H1 (cell line): ENCODE measurements around the gene TPRN. TPM values are rescaled to one million over a fixed set of nuclear protein-coding genes. Genes with fewer than 3 reads are reported as not detected.

Experiments used
- CTCF ChIA-PET: fragments of 300-600 bp; sonication (Branson Sonifier 250); formaldehyde crosslinking; loops from one replicate; lab custom pipeline; 2021; ENCODE audit not compliant: partially characterized antibody; lab: Charles Lee
- POLR2A ChIA-PET: fragments of 300-600 bp; sonication (Branson Sonifier 250); formaldehyde crosslinking; loops from one replicate; lab custom pipeline; 2021; ENCODE audit warnings: inconsistent platforms; ENCODE audit not compliant: partially characterized antibody; lab: Charles Lee
- DNase-seq, 2 experiments: peaks; one replicate each; pipeline versions ENCODE4 v3.0.0 to v3.0.0-alpha.2; 2010 to 2022; ENCODE audit warnings: low spot score in 2 of 2, low read depth in 1 of 2, mixed read lengths in 1 of 2
- FAIRE-seq: peaks from 2 replicates; lab custom pipeline; 2011; peaks lifted over from hg19 to GRCh38; lab: Jason Lieb, UNC
- H2AFZ ChIP-seq: 2 replicates; pipeline ENCODE4 v1.8.1; 2012; ENCODE audit warnings: low read length, inconsistent platforms
- H2AK5ac ChIP-seq: 2 replicates; pipeline ENCODE4 v1.6.1; 2013; ENCODE audit warnings: low read depth, low read length
- H2BK120ac ChIP-seq: replicated peaks from 2 replicates; pipeline ENCODE3; 2013; ENCODE audit warnings: low read depth, low read length, inconsistent platforms
- H2BK12ac ChIP-seq: 2 replicates; pipeline ENCODE4 v1.6.1; 2013; ENCODE audit warnings: low read depth, low read length
- H2BK15ac ChIP-seq: 2 replicates; pipeline ENCODE4 v1.6.1; 2013; ENCODE audit warnings: low read length
- H2BK20ac ChIP-seq: 2 replicates; pipeline ENCODE4 v1.6.1; 2013; ENCODE audit warnings: low read length
- H2BK5ac ChIP-seq: 2 replicates; pipeline ENCODE4 v1.6.1; 2013; ENCODE audit warnings: low read depth, low read length
- H3K14ac ChIP-seq: 2 replicates; pipeline ENCODE4 v1.6.1; 2013; ENCODE audit warnings: inconsistent platforms; ENCODE audit not compliant: insufficient read length
- H3K18ac ChIP-seq: 2 replicates; pipeline ENCODE4 v1.6.1; 2013; ENCODE audit warnings: low read length; ENCODE audit errors: extremely low read depth
- H3K23ac ChIP-seq: 2 replicates; pipeline ENCODE4 v1.6.1; 2013; ENCODE audit warnings: inconsistent platforms; ENCODE audit not compliant: insufficient read length
- H3K23me2 ChIP-seq: 2 replicates; pipeline ENCODE4 v1.6.1; 2013; ENCODE audit warnings: low read depth, low read length
- H3K27ac ChIP-seq: 2 replicates; pipeline ENCODE4 v1.6.1; 2011; ENCODE audit warnings: low read depth, low read length, inconsistent platforms
- H3K27me3 ChIP-seq, 4 experiments: replicated peaks in 1 of 4; 1 replicate in 1 of 4; 2 replicates in 3 of 4; pipeline versions ENCODE4 v1.6.1 to v1.8.1; 2011 to 2013; ENCODE audit warnings: low read length in 3 of 4, mild to moderate bottlenecking in 3 of 4, inconsistent platforms in 2 of 4, mixed read lengths in 2 of 4, moderate library complexity in 1 of 4; ENCODE audit not compliant: control insufficient read depth in 3 of 4, insufficient read depth in 3 of 4; ENCODE audit errors: extremely low read depth in 1 of 4
- H3K36me3 ChIP-seq, 4 experiments: 2 replicates each; pipeline versions ENCODE4 v1.6.1 to v1.8.1; 2011 to 2013; ENCODE audit warnings: mild to moderate bottlenecking in 4 of 4, low read length in 3 of 4, moderate library complexity in 2 of 4, control low read depth in 1 of 4, inconsistent platforms in 1 of 4; ENCODE audit not compliant: insufficient read depth in 4 of 4, control insufficient read depth in 2 of 4
- H3K4ac ChIP-seq: replicated peaks from 2 replicates; pipeline ENCODE3; 2013; ENCODE audit warnings: low read length, low read depth, mixed read lengths, inconsistent platforms; ENCODE audit not compliant: insufficient read length
- H3K4me1 ChIP-seq, 4 experiments: replicated peaks in 1 of 4; 1 replicate in 1 of 4; 2 replicates in 3 of 4; pipeline versions ENCODE4 v1.6.1 to v1.8.1; 2011 to 2013; ENCODE audit warnings: low read length in 3 of 4, inconsistent platforms in 2 of 4, mixed read lengths in 1 of 4; ENCODE audit not compliant: insufficient read depth in 4 of 4, control insufficient read depth in 3 of 4
- H3K4me2 ChIP-seq, 2 experiments: 2 replicates each; pipeline versions ENCODE4 v1.6.1 to v1.8.1; 2011 to 2013; ENCODE audit warnings: low read depth in 2 of 2, low read length in 2 of 2, control low read depth in 1 of 2, inconsistent platforms in 1 of 2, mild to moderate bottlenecking in 1 of 2; ENCODE audit not compliant: insufficient read depth in 1 of 2
- H3K4me3 ChIP-seq, 4 experiments: fragments of 200-600, 300-600 bp in 1 of 4; sonication (generic), shearing (Covaris generic), sonication (Bioruptor Twin) in 1 of 4; 2 replicates each; pipeline versions ENCODE4 v1.5.1 to v1.8.1; 2011 to 2016; ENCODE audit warnings: low read length in 4 of 4, low read depth in 3 of 4, control low read depth in 2 of 4, inconsistent platforms in 2 of 4, mild to moderate bottlenecking in 2 of 4, mixed read lengths in 1 of 4, moderate library complexity in 1 of 4; ENCODE audit not compliant: insufficient read depth in 2 of 4; ENCODE audit errors: extremely low read depth in 1 of 4
- H3K56ac ChIP-seq: replicated peaks from 2 replicates; pipeline ENCODE3; 2013; ENCODE audit warnings: low read depth, mild to moderate bottlenecking, mixed read lengths, low read length, inconsistent platforms; ENCODE audit not compliant: insufficient read length
- H3K79me1 ChIP-seq: 2 replicates; pipeline ENCODE4 v1.6.1; 2013; ENCODE audit warnings: low read depth, low read length, control low read depth
- H3K79me2 ChIP-seq, 2 experiments: 2 replicates each; pipeline versions ENCODE4 v1.6.1 to v1.8.1; 2012 to 2013; ENCODE audit warnings: low read length in 2 of 2, mild to moderate bottlenecking in 2 of 2, inconsistent platforms in 1 of 2; ENCODE audit not compliant: insufficient read depth in 2 of 2, control insufficient read depth in 1 of 2
- H3K9ac ChIP-seq, 4 experiments: replicated peaks in 1 of 4; 1 replicate in 1 of 4; 2 replicates in 3 of 4; pipeline versions ENCODE4 v1.6.1 to v1.8.1; 2011 to 2013; ENCODE audit warnings: low read depth in 3 of 4, low read length in 3 of 4, control low read depth in 2 of 4, mild to moderate bottlenecking in 2 of 4, moderate library complexity in 2 of 4, inconsistent platforms in 1 of 4; ENCODE audit errors: extremely low read depth in 1 of 4
- H3K9me3 ChIP-seq, 2 experiments: 2 replicates each; pipeline versions ENCODE4 v1.6.1 to v1.8.1; 2012 to 2013; ENCODE audit warnings: mild to moderate bottlenecking in 2 of 2, moderate library complexity in 2 of 2, control low read depth in 1 of 2, inconsistent platforms in 1 of 2, low read depth in 1 of 2, low read length in 1 of 2, mixed read lengths in 1 of 2; ENCODE audit not compliant: insufficient read depth in 2 of 2
- H4K20me1 ChIP-seq, 2 experiments: replicated peaks in 1 of 2; 2 replicates each; pipeline versions ENCODE3 to v1.8.1; 2011 to 2013; ENCODE audit warnings: inconsistent platforms in 2 of 2, low read length in 2 of 2, mild to moderate bottlenecking in 1 of 2; ENCODE audit not compliant: insufficient read depth in 2 of 2, control insufficient read depth in 1 of 2
- H4K5ac ChIP-seq: 2 replicates; pipeline ENCODE4 v1.6.1; 2013; ENCODE audit warnings: low read length, low read depth, mixed read lengths, inconsistent platforms; ENCODE audit not compliant: insufficient read length
- H4K8ac ChIP-seq: 2 replicates; pipeline ENCODE4 v1.8.0; 2013; ENCODE audit warnings: mild to moderate bottlenecking, moderate library complexity, low read length, inconsistent platforms; ENCODE audit not compliant: insufficient read depth; ENCODE audit errors: extremely low read depth
- H4K91ac ChIP-seq: replicated peaks from 2 replicates; pipeline ENCODE3; 2013; ENCODE audit warnings: low read length, mixed read lengths, inconsistent platforms; ENCODE audit not compliant: insufficient read length
- ASH2L ChIP-seq: fragments of 200-600, 300-600 bp; sonication (generic); IDR thresholded peaks from one replicate; pipeline ENCODE4 v1.7.1; 2017; ENCODE audit warnings: low read length
- CHD2 ChIP-seq: IDR thresholded peaks from 2 replicates; pipeline ENCODE4 v1.6.1; 2012; ENCODE audit warnings: low read length, improper control_type of control experiment
- CREB1 ChIP-seq: IDR thresholded peaks from 2 replicates; pipeline ENCODE4 v1.6.1; 2012; ENCODE audit warnings: inconsistent platforms
- EP300 ChIP-seq, 2 experiments: IDR thresholded peaks; 1 replicate in 1 of 2; 2 replicates in 1 of 2; pipeline ENCODE4 v1.6.1; 2011 to 2012; ENCODE audit warnings: low read depth in 2 of 2, low read length in 2 of 2, mild to moderate bottlenecking in 2 of 2, borderline replicate concordance in 1 of 2, inconsistent platforms in 1 of 2, moderate library complexity in 1 of 2
- PHF8 ChIP-seq: fragments of 200-600 bp; sonication (generic); conservative IDR thresholded peaks from 2 replicates; pipeline ENCODE4 v1.7.1; 2012; ENCODE audit warnings: low read depth, mild to moderate bottlenecking, inconsistent platforms, low read length, moderate library complexity
- POLR2AphosphoS5 ChIP-seq: IDR thresholded peaks from 2 replicates; pipeline ENCODE4 v1.6.1; 2011; ENCODE audit warnings: low read depth, low read length
- RAD21 ChIP-seq, 2 experiments: IDR thresholded peaks in 1 of 2; conservative IDR thresholded peaks in 1 of 2; 2 replicates each; pipeline ENCODE4 v1.6.1; 2011; ENCODE audit warnings: low read depth in 2 of 2, low read length in 2 of 2, improper control_type of control experiment in 1 of 2, inconsistent platforms in 1 of 2, mild to moderate bottlenecking in 1 of 2, moderate library complexity in 1 of 2
- RXRA ChIP-seq: IDR thresholded peaks from 2 replicates; pipeline ENCODE4 v1.6.1; 2011; ENCODE audit warnings: low read depth, mild to moderate bottlenecking, low read length, moderate library complexity; ENCODE audit not compliant: insufficient read depth
- WGBS, 2 experiments: shearing (Covaris generic) in 1 of 2; methylation state at CpG; one replicate each; pipeline versions ENCODE4 v1.1.6 to v1.1.7; 2013 to 2015; ENCODE audit warnings: low lambda C conversion rate in 2 of 2, mixed read lengths in 2 of 2, inconsistent platforms in 1 of 2, low coverage in 1 of 2, missing lambda C conversion rate in 1 of 2; ENCODE audit not compliant: insufficient replicate concordance in 2 of 2, insufficient coverage in 1 of 2, insufficient read length in 1 of 2; ENCODE audit errors: extremely low coverage in 1 of 2, missing lambda C conversion rate in 1 of 2; 5-methylcytosine and 5-hydroxymethylcytosine counted together
- polyA plus RNA-seq, 7 experiments: library from polyadenylated mRNA; depleted of rRNA in 3 of 7; stranded (reverse) in 5 of 7; unstranded in 2 of 7; fragments of >200 nt in 5 of 7; fragments of 200-250 nt in 2 of 7; gene quantifications; 1 replicate in 5 of 7; 2 replicates in 1 of 7; 4 replicates in 1 of 7; pipeline versions ENCODE4 v1.2.1 to v1.2.3, GENCODE V29; 2011 to 2013; ENCODE audit warnings: missing spikeins in 2 of 7, mixed read lengths in 2 of 7
- total RNA-seq: library from RNA; stranded (reverse); fragmentation: NEBNext Ultra II Directional; extraction: Animal tissue kit (Norgen Biotek cat#: 25700); gene quantifications from 2 replicates; pipeline ENCODE4 v1.2.1, GENCODE V29; 2021

The TPRN gene
- total and polyA plus RNA-seq, 2 of the 8 experiments (the other 6 are each of a cell fraction or from before 2014, with no cell fraction given), result 9.7 to 23.2 TPM

DNA sequence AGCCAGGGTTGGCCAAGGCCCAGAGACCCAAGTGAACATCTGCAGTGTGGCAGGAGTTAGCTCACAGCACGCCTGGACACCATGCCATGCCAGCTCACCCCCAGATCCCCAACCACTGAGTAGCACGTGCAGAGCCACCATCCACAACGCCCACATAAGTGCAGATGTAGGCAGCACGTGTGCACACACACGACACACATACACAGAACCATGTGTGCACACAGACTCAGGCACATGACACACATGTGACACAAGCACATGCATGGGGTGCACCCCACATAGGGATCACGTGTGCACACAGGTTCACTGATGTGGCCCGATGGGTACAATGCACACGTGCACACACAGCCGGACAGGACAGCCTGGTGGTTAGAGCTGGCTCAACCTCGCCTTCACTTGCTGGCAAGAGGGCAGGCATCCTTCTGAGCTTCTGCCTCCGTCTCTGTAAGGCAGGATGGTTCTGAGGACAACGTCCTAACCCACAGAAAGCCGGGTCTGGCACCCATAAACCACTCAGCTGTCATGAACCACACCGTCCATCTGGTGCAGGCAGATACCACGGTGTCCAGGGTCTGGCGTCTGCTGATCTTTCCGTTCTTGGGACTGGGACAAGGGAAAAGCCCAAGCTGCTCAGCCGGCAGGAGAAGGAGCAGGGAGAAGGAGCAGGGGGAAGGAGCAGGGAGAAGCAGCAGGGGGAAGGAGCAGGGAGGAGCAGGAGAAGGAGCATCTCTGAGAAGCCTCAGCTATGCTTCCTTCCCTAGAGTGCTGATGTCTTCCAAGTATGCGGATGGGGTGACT lies 42.7 kb downstream of the TPRN start:
- no peak overlapping the region for H3K18ac ChIP-seq
- H3K56ac ChIP-seq, result no peak overlapping the region
- CTCF ChIA-PET, result interaction anchor here (0.7 to 1.6 kb wide), 8 partner anchors 10 to 129 kb away, joined by 3 to 6 read pairs (median 4); no protein-coding TSS in a partner anchor
- H3K9me3 ChIP-seq, result peaks cover 0 to 5% of the 10 kb centered on the region in 2 experiments; a peak in 2 of 4 replicates
- H3K4me3 ChIP-seq, result no peak overlapping the region
- peaks cover 0 to 11% (median 10%) of the 10 kb centered on the region in 4 experiments; a peak in 5 of 7 replicates for H3K4me1 ChIP-seq
- peaks cover 12% of the 10 kb centered on the region for H3K23me2 ChIP-seq
- no peak overlapping the region for H2BK20ac ChIP-seq
- 0 out of 2 replicates have a peak overlapping the region, but pooled peaks have one; percentile 5 for H2BK15ac ChIP-seq
- H3K27ac ChIP-seq, result no peak overlapping the region
- no peaks in the 10 kb centered on the region for H3K79me1 ChIP-seq
- 82% methylated on average over 15 of the region's 19 CpGs; no CpG with 5 or more reads in 1 of the 2 experiments for WGBS, 2 experiments
- H2BK5ac ChIP-seq, result no peak overlapping the region; the same call in 1 of the 2 replicates
- peaks cover 0 to 26% of the 10 kb centered on the region in 2 experiments for H4K20me1 ChIP-seq
- peak overlapping the region; percentile 68; the same call in 1 of the 2 replicates for H2BK12ac ChIP-seq
- no peak overlapping the region for H3K23ac ChIP-seq
- no peak overlapping the region for H3K4ac ChIP-seq
- H3K4me2 ChIP-seq, result peak overlapping the region in 1 of 2 experiments; percentile 78; a peak in 1 of 4 replicates
- H2BK120ac ChIP-seq, result no peak overlapping the region
- no peak for FAIRE-seq
- no peak for DNase-seq
- no peak overlapping the region; the same call in 1 of the 2 replicates for H4K8ac ChIP-seq
- H3K9ac ChIP-seq, result no peak overlapping the region
- no peaks in the 10 kb centered on the region; a peak in 1 of 8 replicates for H3K36me3 ChIP-seq
- peak overlapping the region; percentile 65 for H4K91ac ChIP-seq
- H2AK5ac ChIP-seq, result peak overlapping the region; percentile 54; the same call in 1 of the 2 replicates
- peaks cover 42 to 79% (median 76%) of the 10 kb centered on the region in 4 experiments for H3K27me3 ChIP-seq
- TF ChIP-seq CHD2 (no peak), EP300 (IDR thresholded peaks at IDR 0.05; ENCODE audit: borderline replicate concordance in 1 of 2, low read depth in 2 of 2, low read length in 2 of 2) (no peak), ASH2L (no peak), RXRA (no peak), RAD21 (IDR thresholded peaks at IDR 0.05 in 1 of 2, conservative IDR thresholded peaks at IDR 0.05 in 1 of 2; ENCODE audit: low read depth in 2 of 2, low read length in 2 of 2) (no peak), PHF8 (no peak), POLR2AphosphoS5 (no peak), CREB1 (no peak)
- TF ChIP-seq, all 59 proteins: peak for 0
- H3K14ac ChIP-seq, result no peak overlapping the region
- H4K5ac ChIP-seq, result no peak overlapping the region
- H3K79me2 ChIP-seq, result no peaks in the 10 kb centered on the region; a peak in 1 of 4 replicates
- POLR2A ChIA-PET, result interaction anchor here (0.9 to 2.9 kb wide), 3 partner anchors 11 to 30 kb away, joined by 3 to 7 read pairs (median 3); partner anchors contain the start of genes ANAPC2 and LRRC26
- H2AFZ ChIP-seq, result no peak overlapping the region
